Liver (tissue), 2 donors: ENCODE data around the gene DNAI4.

ENCODE experiments used
- CTCF ChIP-seq: fragments of 150-350 bp; IDR thresholded peaks from 2 replicates; pipeline ENCODE4 v1.5.1; 2017; ENCODE audit warnings: improper control_type of control experiment, low read depth, low read length; ENCODE audit not compliant: missing input control
- YY1 ChIP-seq: IDR thresholded peaks from 2 replicates; pipeline ENCODE4 v1.6.1; 2016; ENCODE audit warnings: antibody characterized with exemption, mild to moderate bottlenecking
- donor health status: healthy.

- TF ChIP-seq YY1: no peak
- no peak for TF ChIP-seq CTCF
Observed at GRCh38 chr1:66848193-66848592, 76.5 kb downstream of the DNAI4 start.
